Esophagus muscularis mucosa (tissue), 4 donors: ENCODE data around the gene CHD3. TPM values are rescaled to one million over a fixed set of nuclear protein-coding genes. Genes with fewer than 3 reads are reported as not detected.

ENCODE experiments used
- DNase-seq: peaks from one replicate; pipeline ENCODE4 v3.0.0-alpha.2; 2017; ENCODE audit errors: extremely low spot score
- H3K27ac ChIP-seq, 4 donors: fragments of 200-600 bp; sonication (generic); replicated peaks in 1 of 4; 1 replicate in 3 of 4; 2 replicates in 1 of 4; pipeline ENCODE4 v1.5.1; 2016 to 2019; ENCODE audit warnings: mild to moderate bottlenecking in 1 of 4
- H3K27me3 ChIP-seq, 4 donors: fragments of 200-600 bp; sonication (generic); one replicate each; pipeline versions ENCODE4 v1.5.1 to v1.6.0; 2016 to 2019
- H3K36me3 ChIP-seq, 4 donors: fragments of 200-600 bp; sonication (generic); one replicate each; pipeline ENCODE4 v1.5.1; 2016 to 2019
- H3K4me1 ChIP-seq, 4 donors: fragments of 200-600 bp; sonication (generic); one replicate each; pipeline ENCODE4 v1.5.1; 2016 to 2019
- H3K4me3 ChIP-seq, 4 donors: fragments of 200-600 bp; sonication (generic); 1 replicate in 2 of 4; 2 replicates in 2 of 4; pipeline ENCODE4 v1.5.1; 2016 to 2019; ENCODE audit warnings: mild to moderate bottlenecking in 4 of 4, moderate library complexity in 1 of 4
- H3K9me3 ChIP-seq, 4 donors: fragments of 200-600 bp; sonication (generic); 1 replicate in 3 of 4; 2 replicates in 1 of 4; pipeline ENCODE4 v1.5.1; 2016 to 2019
- EP300 ChIP-seq: sonication (generic); formaldehyde crosslinking; IDR thresholded peaks from one replicate; pipeline ENCODE4 v1.6.1; 2017; ENCODE audit warnings: antibody characterized with exemption
- POLR2A ChIP-seq: fragments of 450-650 bp; IDR thresholded peaks from one replicate; pipeline ENCODE4 v1.6.1; 2017; ENCODE audit warnings: antibody characterized with exemption, moderate library complexity, mild to moderate bottlenecking, low read depth
- POLR2AphosphoS5 ChIP-seq, 2 donors: sonication (generic); formaldehyde crosslinking; IDR thresholded peaks; one replicate each; pipeline ENCODE4 v1.6.1; 2017; ENCODE audit warnings: antibody characterized with exemption in 2 of 2
- WGBS: methylation state at CpG from one replicate; pipeline ENCODE4 v1.1.5; 2018; 5-methylcytosine and 5-hydroxymethylcytosine counted together
- intact Hi-C: fragments of 100-400 bp; cut with DNase I; formaldehyde crosslinking; loops from one replicate; pipeline ENCODE4 v1.15.1; 2023
- total RNA-seq, 4 donors: library from RNA; depleted of rRNA; stranded (reverse); fragments of >200 nt; gene quantifications; one replicate each; pipeline versions ENCODE4 v1.1.0 to v1.2.1, GENCODE V29; 2016
- TF ChIP-seq, protein P1 (sequence below), 3 experiments: fragments of 200-600 bp in 2 of 3; fragments of 450-650 bp in 1 of 3; sonication (generic) in 2 of 3; IDR thresholded peaks; one replicate each; pipeline ENCODE4 v1.5.1; 2017 to 2019; ENCODE audit warnings: antibody characterized with exemption in 3 of 3, mild to moderate bottlenecking in 2 of 3, moderate library complexity in 1 of 3

Gene CHD3
- total RNA-seq, 4 donors from 2014 or later = 82.7 to 139 (median 111) TPM

GRCh38 chr17:7867881-7868329 lies 20.7 kb upstream of the CHD3 start:
- H3K4me1 ChIP-seq = peaks cover 0 to 4% (median under 1%) of the 10 kb centered on the region in 4 donors
- no peak for TF ChIP-seq EP300
- TF ChIP-seq, protein P1, sequence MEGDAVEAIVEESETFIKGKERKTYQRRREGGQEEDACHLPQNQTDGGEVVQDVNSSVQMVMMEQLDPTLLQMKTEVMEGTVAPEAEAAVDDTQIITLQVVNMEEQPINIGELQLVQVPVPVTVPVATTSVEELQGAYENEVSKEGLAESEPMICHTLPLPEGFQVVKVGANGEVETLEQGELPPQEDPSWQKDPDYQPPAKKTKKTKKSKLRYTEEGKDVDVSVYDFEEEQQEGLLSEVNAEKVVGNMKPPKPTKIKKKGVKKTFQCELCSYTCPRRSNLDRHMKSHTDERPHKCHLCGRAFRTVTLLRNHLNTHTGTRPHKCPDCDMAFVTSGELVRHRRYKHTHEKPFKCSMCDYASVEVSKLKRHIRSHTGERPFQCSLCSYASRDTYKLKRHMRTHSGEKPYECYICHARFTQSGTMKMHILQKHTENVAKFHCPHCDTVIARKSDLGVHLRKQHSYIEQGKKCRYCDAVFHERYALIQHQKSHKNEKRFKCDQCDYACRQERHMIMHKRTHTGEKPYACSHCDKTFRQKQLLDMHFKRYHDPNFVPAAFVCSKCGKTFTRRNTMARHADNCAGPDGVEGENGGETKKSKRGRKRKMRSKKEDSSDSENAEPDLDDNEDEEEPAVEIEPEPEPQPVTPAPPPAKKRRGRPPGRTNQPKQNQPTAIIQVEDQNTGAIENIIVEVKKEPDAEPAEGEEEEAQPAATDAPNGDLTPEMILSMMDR (IDR thresholded peaks at IDR 0.05) = no peak
- no peak for TF ChIP-seq POLR2A
- TF ChIP-seq POLR2AphosphoS5 (IDR thresholded peaks at IDR 0.05) = no peak
- no peaks in the 10 kb centered on the region for H3K27me3 ChIP-seq
- H3K4me3 ChIP-seq = no peak overlapping the region
- H3K36me3 ChIP-seq = peaks cover 0 to 7% (median 2%) of the 10 kb centered on the region in 4 donors
- no peak for DNase-seq
- no peak overlapping the region for H3K27ac ChIP-seq
- WGBS = 68% methylated on average over 5 of the region's 5 CpGs
- H3K9me3 ChIP-seq = no peaks in the 10 kb centered on the region
- intact Hi-C loops = no loop called here

DNA sequence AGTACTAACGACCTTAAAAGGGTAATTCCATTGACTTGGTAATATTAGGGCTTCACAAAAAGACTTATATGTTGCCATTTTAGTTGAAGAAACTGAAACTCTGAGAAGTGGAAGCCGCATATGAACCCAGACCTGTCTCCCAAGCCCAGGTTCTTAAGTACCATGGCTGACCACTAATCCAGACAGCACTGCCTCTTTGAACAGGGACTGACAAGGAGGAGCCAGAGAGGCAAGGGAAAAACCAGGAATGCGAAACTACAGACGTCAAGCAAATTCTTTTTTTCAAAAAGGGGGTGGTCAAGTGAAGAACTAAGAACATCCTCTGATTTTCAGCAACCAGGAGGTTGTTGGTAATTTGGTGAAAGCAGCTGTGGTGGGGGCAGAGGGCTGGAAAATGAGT lies 15.5 kb upstream of the CHD3 start:
- Histone ChIP-seq H3K36me3 (peaks cover 0 to 9% (median 2%) of the 10 kb centered on the region in 4 donors), H3K27me3 (no peaks in the 10 kb centered on the region), H3K9me3 (no peaks in the 10 kb centered on the region), H3K4me3 (no peak overlapping the region), H3K27ac (no peak overlapping the region), H3K4me1 (no peaks in the 10 kb centered on the region)
- TF ChIP-seq POLR2AphosphoS5 (IDR thresholded peaks at IDR 0.05) = no peak
- TF ChIP-seq EP300 = no peak
- no peak for TF ChIP-seq POLR2A
- TF ChIP-seq, protein P1 (IDR thresholded peaks at IDR 0.05) = no peak
- 72% methylated on average over 4 of the region's 4 CpGs for WGBS
- intact Hi-C loops = no loop called here
- no peak for DNase-seq

GRCh38 chr17:7875804-7876370 lies 12.7 kb upstream of the CHD3 start:
- no peaks in the 10 kb centered on the region for H3K9me3 ChIP-seq
- peaks cover 0 to 7% (median 0%) of the 10 kb centered on the region in 4 donors for H3K4me1 ChIP-seq
- intact Hi-C loops = no loop called here
- WGBS = 90% methylated on average over 2 of the region's 2 CpGs
- H3K27me3 ChIP-seq = no peaks in the 10 kb centered on the region
- H3K4me3 ChIP-seq = no peak overlapping the region
- no peak overlapping the region for H3K27ac ChIP-seq
- no peak for DNase-seq
- H3K36me3 ChIP-seq = peaks cover 0 to 26% (median 8%) of the 10 kb centered on the region in 4 donors
- no peak for TF ChIP-seq POLR2A
- no peak for TF ChIP-seq EP300
- TF ChIP-seq POLR2AphosphoS5 (IDR thresholded peaks at IDR 0.05) = no peak
- TF ChIP-seq, protein P1 (IDR thresholded peaks at IDR 0.05) = no peak

DNA sequence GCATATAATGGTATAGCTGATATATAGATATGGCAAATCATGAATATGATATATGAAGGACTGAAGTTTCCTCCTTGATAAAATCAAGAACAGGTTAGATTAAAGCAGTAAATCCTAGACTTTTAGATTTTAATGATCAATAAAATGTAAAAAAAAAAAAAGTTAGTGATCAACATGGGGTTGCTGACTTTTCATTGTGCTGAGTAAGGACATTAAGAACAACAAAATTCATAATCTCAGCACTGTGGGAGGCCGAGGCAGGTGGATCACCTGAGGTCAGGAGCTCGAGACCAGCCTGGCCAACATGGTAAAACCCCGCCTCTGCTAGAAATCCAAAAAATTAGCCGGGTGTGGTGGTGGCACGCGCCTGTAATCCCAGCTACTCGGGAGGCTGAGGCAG lies 10.4 kb upstream of the CHD3 start:
- Histone ChIP-seq H3K36me3 (peaks cover 0 to 27% (median 9%) of the 10 kb centered on the region in 4 donors), H3K4me1 (peaks cover 0 to 27% (median 19%) of the 10 kb centered on the region in 4 donors), H3K27ac (no peak overlapping the region), H3K9me3 (no peaks in the 10 kb centered on the region), H3K27me3 (no peaks in the 10 kb centered on the region), H3K4me3 (no peak overlapping the region)
- no peak for DNase-seq
- TF ChIP-seq EP300 (no peak), POLR2A (no peak), POLR2AphosphoS5 (IDR thresholded peaks at IDR 0.05) (no peak)
- TF ChIP-seq, protein P1 (IDR thresholded peaks at IDR 0.05) = no peak
- intact Hi-C loops = no loop called here
- 93% methylated on average over 7 of the region's 7 CpGs for WGBS
